Fibroblast of skin of abdomen (primary cell): ENCODE data around the gene TOX2.

Experiments
- DNase-seq: peaks from one replicate; pipeline ENCODE4 v3.0.0-alpha.2; 2013

TOX2 gene

GRCh38 chr20:44110816-44111568 is 196.3 kb downstream of the TOX2 start:
- DNase-seq = no peak

GRCh38 chr20:44111712-44112335 is 197.2 kb downstream of the TOX2 start:
- DNase-seq = peak; percentile 61

- DNase-seq = no peak
Measured at GRCh38 chr20:44112456-44112855, 197.8 kb downstream of the TOX2 start.

- DNase-seq = no peak
Measured at GRCh38 chr20:44112889-44113617, 198.4 kb downstream of the TOX2 start.

- no peak for DNase-seq
Measured at GRCh38 chr20:44113618-44114376, 199.1 kb downstream of the TOX2 start.

GRCh38 chr20:44115181-44115580 is 200.5 kb downstream of the TOX2 start:
- DNase-seq = no peak

- DNase-seq = no peak
Measured at GRCh38 chr20:44115762-44116644, 201.4 kb downstream of the TOX2 start.

GRCh38 chr20:44117296-44118184 is 202.9 kb downstream of the TOX2 start:
- DNase-seq = no peak

- DNase-seq = no peak
Measured at GRCh38 chr20:44118185-44119033, 203.8 kb downstream of the TOX2 start.
